NCI-H2107 treated with DMSO at 0.1 percent for 48 hours (cell line): ENCODE results near the gene VAMP7.
"Not testable (repeated sequence)": the region's sequence is repeated elsewhere in the genome, so short reads cannot be mapped to it uniquely, and the experiment has no call there.

ENCODE experiments used
- DNase-seq: peaks from one replicate; lab custom pipeline; 2025; ENCODE audit not compliant: unreplicated experiment; lab: John Stamatoyannopoulos, UW

Gene VAMP7

DNA sequence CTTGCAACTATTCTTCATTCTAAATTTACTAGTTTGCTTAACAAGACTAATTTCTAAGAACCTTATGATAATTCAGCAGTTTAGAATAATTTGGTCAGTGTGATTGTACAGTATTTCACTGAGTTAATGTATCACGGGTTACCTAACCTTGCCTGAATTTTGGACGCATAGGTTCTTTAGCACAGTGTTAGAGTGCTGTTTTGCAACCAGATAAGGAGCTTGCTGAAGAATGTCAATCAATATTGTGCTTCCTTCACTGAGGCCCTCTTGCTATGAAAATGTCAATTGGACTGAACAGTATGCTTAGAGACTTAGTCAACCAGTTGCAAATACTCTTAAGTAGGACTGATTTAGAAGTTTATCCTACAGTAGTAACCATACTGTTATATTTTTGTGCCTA lies 19.6 kb downstream of the VAMP7 start:
- DNase-seq = no peak

DNA sequence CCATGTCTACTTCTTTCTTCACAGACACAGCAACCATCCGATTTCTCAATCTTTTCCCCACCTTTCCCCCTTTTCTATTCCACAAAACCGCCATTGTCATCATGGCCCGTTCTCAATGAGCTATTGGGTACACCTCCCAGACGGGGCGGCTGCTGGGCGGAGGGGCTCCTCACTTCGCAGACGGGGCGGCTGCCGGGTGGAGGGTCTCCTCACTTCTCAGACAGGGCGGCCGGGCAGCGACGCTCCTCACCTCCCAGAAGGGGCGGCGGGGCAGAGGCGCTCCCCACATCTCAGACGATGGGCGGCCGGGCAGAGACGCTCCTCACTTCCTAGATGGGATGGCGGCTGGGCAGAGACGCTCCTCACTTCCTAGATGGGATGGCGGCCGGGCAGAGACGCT lies 26.5 kb downstream of the VAMP7 start:
- not testable (repeated sequence) for DNase-seq

DNA sequence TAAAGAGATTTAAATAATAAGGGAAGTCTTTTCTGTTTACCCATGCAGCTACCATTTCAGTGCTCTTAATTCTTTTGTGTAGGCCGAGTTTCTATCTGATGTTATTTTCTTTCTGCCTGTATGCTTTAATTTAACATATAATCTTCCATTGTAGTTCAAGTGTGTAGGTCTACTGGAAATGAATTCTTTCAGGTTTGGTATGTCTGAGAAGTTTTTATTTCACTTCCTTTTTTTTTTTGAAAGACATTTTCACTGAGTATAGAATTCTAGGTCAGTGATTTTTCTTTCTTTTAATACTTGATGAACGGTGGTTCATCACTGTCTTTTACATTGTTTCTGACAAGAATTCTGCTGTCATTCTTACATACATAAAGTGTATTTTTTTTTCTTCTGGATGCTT lies 42.1 kb downstream of the VAMP7 start:
- DNase-seq = no peak

DNA sequence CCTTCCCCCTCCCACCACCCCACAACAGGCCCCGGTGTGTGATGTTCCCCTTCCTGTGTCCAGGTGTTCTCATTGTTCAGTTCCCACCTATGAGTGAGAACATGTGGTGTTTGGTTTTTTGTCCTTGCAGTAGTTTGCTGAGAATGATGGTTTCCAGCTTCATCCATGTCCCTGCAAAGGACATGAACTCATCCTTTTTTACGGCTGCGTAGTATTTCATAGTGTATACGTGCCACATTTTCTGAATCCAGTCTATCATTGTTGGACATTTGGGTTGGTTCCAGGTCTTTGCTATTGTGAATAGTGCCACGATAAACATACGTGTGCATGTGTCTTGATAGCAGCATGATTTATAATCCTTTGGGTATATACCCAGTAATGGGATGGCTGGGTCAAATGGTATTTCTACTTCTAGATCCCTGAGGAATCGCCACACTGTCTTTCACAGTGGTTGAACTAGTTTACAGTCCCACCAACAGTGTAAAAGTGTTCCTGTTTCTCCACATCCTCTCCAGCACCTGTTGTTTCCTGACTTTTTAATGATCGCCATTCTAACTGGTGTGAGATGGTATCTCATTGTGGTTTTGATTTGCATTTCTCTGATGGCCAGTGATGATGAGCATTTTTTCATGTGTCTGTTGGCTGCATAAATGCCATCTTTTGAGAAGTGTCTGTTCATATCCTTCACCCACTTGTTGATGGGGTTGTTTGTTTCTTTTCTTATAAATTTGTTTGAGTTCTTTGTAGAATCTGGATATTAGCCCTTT lies 49.9 kb downstream of the VAMP7 start:
- not testable (repeated sequence) for DNase-seq

DNA sequence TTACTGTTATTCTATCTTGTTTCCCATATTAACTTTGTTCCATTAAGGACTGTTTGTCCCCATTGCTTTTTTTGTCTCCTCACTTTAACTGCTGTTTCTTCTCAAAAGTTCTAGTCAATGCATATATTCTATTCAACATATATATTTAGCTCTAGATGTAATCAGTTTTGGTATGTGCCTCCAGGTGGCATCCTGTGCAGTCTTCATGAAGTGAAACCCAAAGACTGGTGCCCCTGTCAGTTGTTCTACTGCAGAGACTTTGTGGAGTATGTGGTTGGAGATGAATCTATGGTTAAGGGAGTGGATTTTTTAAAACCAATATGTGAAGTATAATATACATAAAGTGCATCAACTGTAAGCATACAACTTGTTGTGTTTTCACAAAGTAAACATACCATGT lies 57.0 kb downstream of the VAMP7 start:
- no peak for DNase-seq

DNA sequence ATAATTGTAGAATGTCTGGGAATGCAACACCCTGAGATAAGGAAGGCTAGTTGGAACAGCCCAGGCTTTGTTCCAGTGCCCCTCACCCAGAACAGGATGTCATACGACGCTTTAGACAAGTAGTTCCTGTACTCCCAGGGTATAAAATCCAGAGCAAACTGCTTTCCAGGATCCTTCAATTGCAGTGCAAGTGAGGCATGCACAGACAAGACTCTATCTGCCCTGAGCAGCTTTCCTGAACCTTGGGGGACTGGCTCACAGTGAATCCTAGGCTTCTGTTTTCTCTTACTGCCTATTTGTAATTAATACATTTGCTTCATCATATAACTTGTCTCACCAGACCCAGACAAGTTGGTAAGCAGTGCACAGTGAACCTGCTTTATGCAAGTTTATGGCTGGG lies 68.0 kb downstream of the VAMP7 start:
- DNase-seq = no peak

DNA sequence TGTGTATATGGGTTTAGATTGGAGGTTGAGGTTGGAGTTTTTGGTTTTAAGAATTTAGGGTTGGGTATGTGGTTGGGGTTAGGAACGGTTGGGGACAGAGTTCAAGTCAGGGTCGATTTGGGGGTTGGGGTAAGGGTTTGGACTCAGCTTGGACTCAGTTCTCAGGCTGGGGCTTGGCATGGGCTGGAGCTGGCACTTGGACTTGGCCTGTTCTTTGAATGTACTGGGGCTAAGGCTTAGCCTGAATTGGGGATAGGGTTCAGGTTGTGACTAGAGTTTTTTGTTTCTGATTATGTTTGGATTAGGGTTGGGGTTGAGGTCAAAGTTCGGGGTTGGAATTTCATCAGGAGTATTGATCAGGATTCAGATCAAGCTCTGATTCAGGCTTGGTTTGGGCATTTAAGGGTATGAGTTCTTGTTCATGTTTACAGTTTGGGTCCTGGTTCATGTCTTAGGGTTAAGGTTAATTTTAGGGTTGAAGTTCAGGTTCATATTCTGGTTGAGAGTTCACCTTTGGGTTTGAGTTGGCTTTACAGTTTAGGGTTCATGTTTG lies 70.2 kb downstream of the VAMP7 start:
- no peak for DNase-seq

DNA sequence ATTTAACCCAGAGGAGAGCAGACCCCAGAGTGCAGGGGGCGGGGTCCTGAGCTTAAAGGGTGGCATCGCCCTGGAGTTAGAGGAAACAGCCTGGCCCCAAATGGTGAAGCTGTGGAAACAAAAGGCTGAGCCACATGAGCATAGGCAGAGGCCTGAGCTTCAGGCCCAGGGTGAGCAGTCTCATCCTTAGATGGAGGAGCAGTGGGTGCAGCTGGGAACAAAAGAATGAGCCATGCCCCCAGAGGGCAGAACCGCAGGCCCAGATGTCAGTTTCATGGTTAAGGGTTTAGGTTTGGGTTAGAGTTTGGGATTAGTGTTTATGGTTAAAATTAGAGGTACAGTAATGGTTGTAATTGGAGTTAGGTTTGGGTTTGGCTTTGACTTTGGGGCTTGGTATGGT lies 71.9 kb downstream of the VAMP7 start:
- no peak for DNase-seq

DNA sequence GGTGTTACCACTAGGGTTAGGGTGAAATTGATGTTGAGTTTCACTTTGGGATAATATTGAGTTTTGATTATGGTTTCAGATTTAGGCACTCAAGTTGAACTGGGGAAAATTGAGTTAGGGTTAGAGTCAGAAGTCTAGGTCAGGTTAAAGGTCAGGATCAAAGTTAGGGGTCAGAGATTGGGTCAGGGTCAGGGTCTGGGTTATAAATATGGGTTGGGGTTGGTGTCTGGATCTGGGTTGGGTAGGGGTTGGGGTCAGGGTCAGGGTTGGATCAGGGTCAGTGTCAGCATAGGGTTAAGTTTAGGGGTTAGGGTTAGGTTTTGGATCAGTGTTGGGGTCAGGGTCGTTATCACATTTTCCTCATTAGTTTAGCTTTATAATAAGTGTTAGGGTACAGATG lies 73.6 kb downstream of the VAMP7 start:
- DNase-seq = no peak

DNA sequence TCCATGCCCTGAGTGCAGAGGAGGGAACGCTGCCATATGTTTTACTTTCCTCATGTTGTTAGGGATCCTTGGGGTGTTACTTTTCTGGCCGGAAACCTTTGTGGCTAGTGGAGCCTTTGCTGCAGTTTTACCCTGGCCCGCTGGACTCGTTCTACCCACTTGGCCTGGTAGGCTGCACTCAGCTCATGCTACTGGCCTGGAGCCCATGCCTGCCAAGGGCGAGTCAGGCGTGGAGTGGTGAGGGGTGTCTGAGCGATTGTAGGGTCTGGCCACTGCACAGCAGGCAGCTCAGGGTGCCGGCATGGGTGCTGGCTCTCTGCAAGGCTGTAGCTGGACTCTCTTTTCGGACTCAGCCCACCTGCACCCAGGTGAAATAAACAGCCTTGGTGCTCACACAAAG lies 75.0 kb downstream of the VAMP7 start:
- DNase-seq = no peak

DNA sequence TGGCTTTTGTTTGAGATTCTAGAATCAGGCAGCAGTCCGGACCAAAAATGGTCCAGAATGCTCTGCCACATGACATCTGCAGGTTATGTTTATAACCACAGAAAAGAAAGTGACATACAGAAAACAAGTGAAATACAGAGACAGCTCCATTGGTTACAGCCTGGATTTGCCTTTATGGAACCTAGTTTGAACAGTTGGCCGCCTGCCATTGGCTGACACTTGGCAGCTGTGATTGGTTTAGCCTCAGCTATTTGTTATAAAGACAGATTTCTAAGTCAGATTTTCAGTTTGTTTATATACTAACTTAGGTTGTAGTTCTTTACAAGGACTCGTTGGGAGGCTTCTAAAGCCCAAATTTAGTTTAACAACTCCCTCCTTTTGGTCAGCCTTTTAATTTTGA lies 75.5 kb downstream of the VAMP7 start:
- DNase-seq = no peak

DNA sequence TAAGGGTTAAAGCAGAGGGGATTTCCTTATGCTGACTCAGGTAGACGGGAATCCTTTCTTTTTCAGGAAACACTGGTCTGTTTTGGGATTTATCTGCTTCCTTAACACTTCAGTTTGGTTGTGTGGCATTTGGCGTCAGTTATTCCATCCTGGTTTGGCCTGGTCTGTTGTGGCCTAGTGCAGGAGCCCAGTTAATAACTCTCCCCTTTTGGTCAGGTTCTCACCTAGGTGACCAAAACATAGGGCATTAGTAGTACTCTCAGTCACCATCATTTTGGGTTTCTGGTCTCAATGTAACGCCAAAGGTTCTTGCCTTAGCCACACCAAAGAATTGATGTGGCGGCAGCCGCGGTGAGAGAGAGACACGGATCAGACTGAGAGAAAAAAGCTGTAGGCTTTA lies 76.7 kb downstream of the VAMP7 start:
- DNase-seq = no peak

DNA sequence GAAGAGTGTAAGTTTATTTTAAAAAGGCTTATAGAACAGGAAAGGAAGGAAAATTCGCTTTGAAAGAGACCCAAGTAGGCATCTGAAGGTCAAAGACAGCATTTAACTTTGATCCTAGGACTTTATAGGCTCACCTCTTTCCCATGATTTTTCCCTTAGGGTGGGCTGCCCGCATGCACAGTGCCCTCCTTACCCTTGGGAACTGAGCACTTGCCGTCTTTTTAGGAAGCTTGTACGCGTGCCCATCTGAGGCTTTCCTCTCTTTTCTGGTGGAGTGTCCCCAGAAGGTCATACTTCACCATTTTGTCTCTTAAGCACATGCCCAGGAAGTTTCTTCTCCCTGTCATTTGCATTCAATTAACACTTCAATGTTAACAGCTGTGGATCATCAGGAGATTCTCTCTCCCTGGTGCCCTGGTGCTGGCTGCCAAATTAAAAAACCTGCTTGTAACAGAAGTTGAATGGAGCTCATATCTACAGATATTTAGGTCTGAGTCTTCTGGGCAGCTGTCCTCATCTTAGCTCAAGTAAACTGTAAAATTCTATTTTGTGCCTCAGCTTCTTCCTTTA lies 78.0 kb downstream of the VAMP7 start:
- DNase-seq = no peak

DNA sequence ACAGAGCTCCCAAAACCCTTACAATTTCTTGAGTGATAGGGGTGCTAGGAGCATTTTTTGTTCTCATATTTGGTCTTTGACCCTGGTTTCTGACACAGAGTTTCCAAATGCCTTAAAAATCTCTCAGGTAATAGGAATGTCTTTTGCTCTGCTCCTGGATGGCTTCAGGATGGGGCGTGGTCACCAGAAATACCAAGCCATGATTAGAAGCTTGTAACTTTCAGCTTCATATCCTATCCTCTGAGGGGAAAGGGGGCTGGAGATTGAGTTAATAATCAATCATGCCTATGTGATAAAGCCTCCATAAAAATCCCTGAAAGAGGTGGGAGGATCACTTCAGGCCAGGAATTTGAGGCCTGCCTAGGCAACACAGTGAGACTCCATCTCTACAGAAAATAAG lies 81.8 kb downstream of the VAMP7 start:
- no peak for DNase-seq

DNA sequence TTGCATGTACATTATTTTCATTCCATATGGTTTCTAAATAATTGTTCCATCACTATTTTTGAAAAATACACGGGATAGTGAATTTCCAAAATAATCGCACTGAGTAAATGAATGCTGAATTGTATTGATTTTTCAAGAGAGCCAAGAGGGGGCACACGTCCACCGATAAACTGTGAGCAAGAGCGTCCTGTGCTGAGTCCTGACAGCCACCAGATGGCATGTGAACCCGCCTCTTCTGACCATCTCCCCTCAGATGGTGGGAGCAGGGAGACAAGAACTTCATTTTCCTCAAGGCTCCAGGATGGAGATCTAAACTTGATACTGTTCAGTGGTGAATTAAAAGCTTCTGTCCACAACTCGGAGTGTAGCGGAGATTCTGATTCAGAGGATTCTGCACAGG lies 85.7 kb downstream of the VAMP7 start:
- peak; percentile 64 for DNase-seq

DNA sequence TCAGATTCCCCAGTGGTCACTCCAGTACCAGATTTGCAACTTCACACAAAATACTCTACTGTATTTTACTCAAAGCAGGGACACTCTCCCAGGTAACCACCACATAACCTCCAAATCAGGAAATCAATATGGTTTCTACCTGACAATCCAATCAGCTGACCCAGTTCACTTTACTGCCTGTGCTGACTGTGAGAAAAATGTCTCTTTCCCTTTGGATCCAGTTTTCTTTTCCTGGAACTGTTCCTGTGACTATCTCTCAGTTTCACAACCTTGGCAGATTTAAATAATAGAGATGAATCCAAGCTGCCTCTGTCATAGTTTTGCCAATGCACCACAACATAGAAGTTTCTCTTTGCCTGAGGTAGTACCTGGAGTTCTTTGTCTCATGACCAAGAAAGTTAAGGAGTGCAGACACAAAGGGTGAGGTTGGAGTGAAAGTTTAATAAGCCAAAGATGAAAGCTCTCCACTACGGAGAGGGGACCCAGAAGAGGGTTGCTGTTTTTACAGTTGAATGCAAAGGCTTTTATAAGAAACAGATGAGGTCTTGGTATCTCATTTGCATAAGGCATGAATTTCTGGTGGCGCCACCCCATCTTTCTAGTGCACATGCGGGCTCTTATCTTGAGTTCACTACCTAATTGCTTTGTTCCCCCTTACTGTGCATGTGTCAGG lies 86.6 kb downstream of the VAMP7 start:
- no peak for DNase-seq

DNA sequence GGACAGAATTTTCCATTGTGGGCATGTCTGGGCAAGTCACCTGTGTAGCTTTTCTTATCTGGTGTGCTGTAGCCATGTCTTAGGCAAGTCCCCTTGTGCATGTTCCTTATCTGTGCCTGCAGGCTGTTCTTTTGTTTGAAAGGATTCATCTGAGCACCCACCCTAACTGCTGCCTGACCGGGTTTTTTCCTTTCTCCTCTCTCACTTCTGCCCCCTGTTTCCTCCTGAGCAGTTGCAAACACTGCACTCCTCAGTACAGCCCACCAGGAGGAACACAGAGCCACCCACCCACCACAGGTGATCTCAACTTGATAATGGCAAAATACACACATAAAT lies 87.1 kb downstream of the VAMP7 start:
- DNase-seq = no peak

DNA sequence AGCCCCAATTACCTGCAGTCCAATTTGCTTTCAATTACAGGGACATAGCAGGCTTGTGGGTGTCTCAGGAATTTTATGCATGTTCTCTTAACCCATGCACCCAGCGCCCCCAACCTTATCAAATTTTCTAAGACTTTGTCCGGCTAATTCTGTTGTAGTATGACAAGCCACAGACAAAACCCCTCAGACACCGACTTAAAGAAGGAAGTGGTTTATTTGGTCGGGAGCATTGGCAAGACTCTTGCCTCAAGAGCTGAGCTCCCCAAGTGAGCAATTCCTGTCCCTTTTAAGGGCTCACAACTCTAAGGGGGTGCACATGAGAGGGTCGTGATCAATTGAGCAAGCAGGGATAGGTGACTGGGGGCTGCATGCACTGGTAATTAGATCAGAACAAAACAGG lies 87.6 kb downstream of the VAMP7 start:
- no peak for DNase-seq

DNA sequence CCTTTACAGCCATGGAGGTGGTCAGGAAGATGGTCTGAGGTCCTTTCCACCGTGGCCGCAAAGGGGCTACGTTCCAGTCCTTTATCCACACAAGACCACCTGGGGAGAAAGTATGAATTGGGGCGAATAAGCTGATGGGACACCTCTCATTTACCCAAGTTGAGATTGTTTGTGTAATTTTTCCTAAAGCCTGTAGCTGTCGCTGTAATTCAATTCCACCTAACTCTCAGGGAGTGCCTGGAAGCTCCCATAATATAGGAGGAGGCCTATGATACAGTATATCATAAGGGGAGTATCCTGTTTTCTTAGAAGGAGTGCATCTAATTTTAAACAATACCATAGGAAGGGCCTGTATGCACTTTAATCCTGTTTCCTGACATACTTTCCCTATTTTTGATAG lies 90.5 kb downstream of the VAMP7 start:
- DNase-seq = not testable (repeated sequence)

DNA sequence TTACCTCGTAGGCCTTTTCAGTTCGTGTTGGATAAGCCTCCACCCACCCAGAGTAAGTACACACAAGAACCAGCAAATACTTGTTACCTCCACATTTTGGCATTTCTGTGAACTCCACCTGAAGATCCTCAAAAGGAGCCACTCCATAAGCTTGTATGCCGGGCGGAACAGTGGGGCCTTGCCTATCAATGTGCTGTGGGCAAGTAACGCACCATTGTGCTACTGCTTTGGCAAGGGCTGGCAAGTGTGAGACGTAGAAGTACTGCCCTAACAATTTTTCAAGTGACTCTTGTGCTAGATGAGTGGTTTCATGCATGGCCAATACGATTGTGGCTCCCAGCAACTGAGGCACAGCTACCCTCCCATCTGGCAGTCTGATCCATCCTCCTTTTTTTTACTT lies 91.1 kb downstream of the VAMP7 start:
- not testable (repeated sequence) for DNase-seq

DNA sequence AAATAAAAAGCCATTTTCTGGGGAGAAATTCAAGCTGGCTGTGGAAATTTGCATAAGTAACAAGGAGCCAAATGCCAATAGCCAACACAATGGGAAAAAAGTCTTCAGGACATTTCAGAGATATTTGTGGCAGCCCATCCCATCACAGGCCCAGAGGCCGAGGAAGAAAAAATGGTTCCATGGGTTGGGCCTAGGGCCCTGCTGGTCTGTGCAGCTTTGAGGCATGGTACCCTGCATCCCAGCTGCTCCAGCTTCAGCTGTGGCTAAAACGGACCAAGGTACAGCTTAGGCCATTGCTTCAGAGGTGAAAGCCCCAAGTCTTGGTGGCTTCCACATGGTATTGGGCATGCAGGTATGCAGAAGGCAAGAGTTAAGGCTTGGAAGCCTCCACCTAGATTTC lies 102.2 kb downstream of the VAMP7 start:
- DNase-seq = no peak

DNA sequence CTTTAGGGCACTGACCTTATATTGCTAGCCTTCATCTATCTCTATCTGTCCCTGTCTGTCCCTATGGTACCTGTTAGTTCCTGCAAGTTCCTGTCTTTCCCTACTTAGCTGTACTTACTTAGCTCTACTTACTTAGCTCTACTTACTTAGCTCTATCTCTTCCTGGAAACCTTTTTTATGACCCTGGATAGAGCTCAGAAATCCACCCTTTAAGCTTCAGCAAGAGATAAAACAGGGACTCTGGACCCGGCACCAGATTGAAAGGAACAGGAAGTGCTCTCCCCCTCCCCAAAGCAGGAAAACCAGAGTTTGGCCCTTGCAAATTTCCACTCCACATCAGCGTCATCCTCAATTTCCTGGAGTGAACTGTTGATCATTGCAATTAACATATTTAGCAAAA lies 104.1 kb downstream of the VAMP7 start:
- no peak for DNase-seq
